GM12878 (cell line): ENCODE results near the gene EIF4H. TPM values are rescaled to one million over a fixed set of nuclear protein-coding genes. Genes with fewer than 3 reads are reported as not detected.
A peak's percentile ranks its signal among the peaks of the same experiment; 100 is the strongest.

Source experiments
- BACH1 ChIP-seq: fragments of 450-650 bp; IDR thresholded peaks from 2 replicates; pipeline ENCODE4 v1.6.1; 2017; ENCODE audit warnings: mild to moderate bottlenecking, borderline replicate concordance
- CBX5 ChIP-seq: sonication (generic); IDR thresholded peaks from 2 replicates; pipeline ENCODE4 v1.6.1; 2016; ENCODE audit warnings: low read depth, moderate library complexity, mild to moderate bottlenecking, inconsistent platforms
- EGR1 ChIP-seq, 2 experiments: IDR thresholded peaks; 1 replicate in 1 of 2; 2 replicates in 1 of 2; pipeline ENCODE4 v1.6.1; 2011 to 2012; ENCODE audit warnings: low read depth in 2 of 2, low read length in 2 of 2, borderline replicate concordance in 1 of 2, mild to moderate bottlenecking in 1 of 2, moderate library complexity in 1 of 2
- EP300 ChIP-seq, 2 experiments: fragments of 150-350 bp in 1 of 2; IDR thresholded peaks; 2 replicates each; pipeline ENCODE4 v1.6.1; 2011 to 2012; ENCODE audit warnings: low read depth in 2 of 2, low read length in 2 of 2, borderline replicate concordance in 1 of 2, improper control_type of control experiment in 1 of 2, inconsistent platforms in 1 of 2; ENCODE audit not compliant: control insufficient read depth in 1 of 2
- FOXM1 ChIP-seq: IDR thresholded peaks from 2 replicates; pipeline ENCODE4 v1.6.1; 2012; ENCODE audit warnings: low read depth, mild to moderate bottlenecking, inconsistent platforms, low read length, moderate library complexity
- IKZF2 ChIP-seq, 2 experiments: fragments of 450-650 bp; IDR thresholded peaks; 2 replicates each; pipeline ENCODE4 v1.6.1; 2017; ENCODE audit warnings: mild to moderate bottlenecking in 2 of 2, moderate library complexity in 2 of 2
- MEF2A ChIP-seq: IDR thresholded peaks from 2 replicates; pipeline ENCODE4 v1.6.1; 2011; ENCODE audit warnings: low read depth, mild to moderate bottlenecking, low read length, moderate library complexity; ENCODE audit not compliant: insufficient read depth
- MTA3 ChIP-seq: IDR thresholded peaks from 2 replicates; pipeline ENCODE4 v1.6.1; 2012; ENCODE audit warnings: low read length, inconsistent platforms, borderline replicate concordance
- NFYA ChIP-seq: IDR thresholded peaks from 2 replicates; pipeline ENCODE4 v1.6.1; 2011; ENCODE audit warnings: low read depth, mild to moderate bottlenecking, low read length, improper control_type of control experiment, borderline replicate concordance
- NFYB ChIP-seq: IDR thresholded peaks from 2 replicates; pipeline ENCODE4 v1.6.1; 2011; ENCODE audit warnings: low read depth, mild to moderate bottlenecking, low read length, improper control_type of control experiment, moderate library complexity; ENCODE audit not compliant: insufficient read depth
- NR2C2 ChIP-seq: IDR thresholded peaks from 2 replicates; pipeline ENCODE4 v1.6.1; 2011; ENCODE audit warnings: borderline replicate concordance, low read depth; ENCODE audit not compliant: control insufficient read depth, insufficient read length
- PAX8 ChIP-seq: fragments of 450-650 bp; IDR thresholded peaks from 2 replicates; pipeline ENCODE4 v1.6.1; 2017; ENCODE audit warnings: mild to moderate bottlenecking, moderate library complexity
- POLR2AphosphoS2 ChIP-seq: IDR thresholded peaks from 2 replicates; pipeline ENCODE4 v1.6.1; 2011; ENCODE audit warnings: low read depth, mild to moderate bottlenecking, low read length, improper control_type of control experiment, moderate library complexity
- POLR2AphosphoS5 ChIP-seq: IDR thresholded peaks from 2 replicates; pipeline ENCODE4 v1.6.1; 2011; ENCODE audit warnings: mild to moderate bottlenecking, low read length, inconsistent platforms
- POU2F2 ChIP-seq: IDR thresholded peaks from 3 replicates; pipeline ENCODE4 v1.6.1; 2011; ENCODE audit warnings: low read depth, mild to moderate bottlenecking, low read length, borderline replicate concordance
- SIX5 ChIP-seq: IDR thresholded peaks from 2 replicates; pipeline ENCODE4 v1.6.1; 2011; ENCODE audit warnings: mild to moderate bottlenecking, low read depth, low read length, moderate library complexity; ENCODE audit not compliant: severe bottlenecking
- SPI1 ChIP-seq: IDR thresholded peaks from 2 replicates; pipeline ENCODE4 v1.6.1; 2011; ENCODE audit warnings: low read depth, mild to moderate bottlenecking, low read length, moderate library complexity, borderline replicate concordance; ENCODE audit not compliant: insufficient read depth
- ZNF24 ChIP-seq: fragments of 450-650 bp; IDR thresholded peaks from 2 replicates; pipeline ENCODE4 v1.6.1; 2017; ENCODE audit warnings: antibody characterized with exemption, mild to moderate bottlenecking
- polyA plus RNA-seq, 11 experiments: library from polyadenylated mRNA; depleted of rRNA in 4 of 11; unstranded in 6 of 11; stranded (reverse) in 5 of 11; fragments of >200 nt; fragmentation: Nextera tagmentation in 4 of 11; fragmentation: Illumina TruSeq in 1 of 11; extraction: Ambion mirVana in 4 of 11; extraction: Trizol in 1 of 11; gene quantifications; 1 replicate in 1 of 11; 2 replicates in 10 of 11; pipeline versions ENCODE4 v1.2.1 to v1.2.3, GENCODE V29; 2011 to 2016; ENCODE audit warnings: inconsistent platforms in 2 of 11, missing spikeins in 2 of 11, low read depth in 1 of 11
- total RNA-seq, 4 experiments: library from RNA; depleted of rRNA in 3 of 4; stranded (reverse); fragments of >200 nt in 3 of 4; fragmentation: Illumina TruSeq in 1 of 4; extraction: Trizol in 1 of 4; gene quantifications; 2 replicates each; pipeline versions ENCODE4 v1.2.1 to v1.2.3, GENCODE V29; 2013 to 2021
- TF ChIP-seq, protein P1 (sequence below): fragments of 450-650 bp; IDR thresholded peaks from 2 replicates; pipeline ENCODE4 v1.6.1; 2016; ENCODE audit warnings: mild to moderate bottlenecking
- TF ChIP-seq, protein P2 (sequence below): IDR thresholded peaks from 2 replicates; pipeline ENCODE4 v1.6.1; 2012; ENCODE audit warnings: low read length, inconsistent platforms
- TF ChIP-seq, protein P3 (sequence below): fragments of 450-650 bp; IDR thresholded peaks from 2 replicates; pipeline ENCODE4 v1.6.1; 2017; ENCODE audit warnings: mild to moderate bottlenecking
- TF ChIP-seq, protein P4 (sequence below): IDR thresholded peaks from 2 replicates; pipeline ENCODE4 v1.6.1; 2012; ENCODE audit warnings: low read depth, low read length, improper control_type of control experiment

The EIF4H gene
- total and polyA plus RNA-seq, 10 of the 15 experiments (the other 5 are each of a cell fraction or from before 2014, with no cell fraction given) = 9.9 to 443 (median 258) TPM

DNA sequence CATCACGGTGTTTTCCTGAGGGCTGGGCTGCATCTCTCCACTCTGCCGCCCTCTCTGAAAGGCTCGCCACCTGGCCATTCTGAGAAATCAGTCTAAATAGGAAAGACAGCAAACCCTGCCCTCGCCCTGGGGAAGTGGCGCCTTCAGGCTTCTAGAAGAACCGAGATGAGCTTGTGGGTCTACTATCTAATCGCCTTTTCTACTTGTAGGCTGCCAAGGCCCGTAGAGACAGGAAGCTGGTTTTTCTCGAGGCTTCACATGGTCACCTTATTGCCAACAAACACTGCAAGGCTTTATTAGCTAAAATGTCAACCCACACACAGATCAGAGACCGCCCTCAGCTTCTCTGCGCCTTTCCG, 57.1 kb downstream of the EIF4H start (continued):
- TF ChIP-seq, protein P1, sequence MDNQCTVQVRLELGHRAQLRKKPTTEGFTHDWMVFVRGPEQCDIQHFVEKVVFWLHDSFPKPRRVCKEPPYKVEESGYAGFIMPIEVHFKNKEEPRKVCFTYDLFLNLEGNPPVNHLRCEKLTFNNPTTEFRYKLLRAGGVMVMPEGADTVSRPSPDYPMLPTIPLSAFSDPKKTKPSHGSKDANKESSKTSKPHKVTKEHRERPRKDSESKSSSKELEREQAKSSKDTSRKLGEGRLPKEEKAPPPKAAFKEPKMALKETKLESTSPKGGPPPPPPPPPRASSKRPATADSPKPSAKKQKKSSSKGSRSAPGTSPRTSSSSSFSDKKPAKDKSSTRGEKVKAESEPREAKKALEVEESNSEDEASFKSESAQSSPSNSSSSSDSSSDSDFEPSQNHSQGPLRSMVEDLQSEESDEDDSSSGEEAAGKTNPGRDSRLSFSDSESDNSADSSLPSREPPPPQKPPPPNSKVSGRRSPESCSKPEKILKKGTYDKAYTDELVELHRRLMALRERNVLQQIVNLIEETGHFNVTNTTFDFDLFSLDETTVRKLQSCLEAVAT = no peak
- TF ChIP-seq SPI1 = peak; percentile 72; the same call in 1 of the 2 replicates
- no peak for TF ChIP-seq PAX8
- no peak for TF ChIP-seq NR2C2
- TF ChIP-seq ZNF24 = no peak
- no peak for TF ChIP-seq FOXM1
- TF ChIP-seq, protein P2, sequence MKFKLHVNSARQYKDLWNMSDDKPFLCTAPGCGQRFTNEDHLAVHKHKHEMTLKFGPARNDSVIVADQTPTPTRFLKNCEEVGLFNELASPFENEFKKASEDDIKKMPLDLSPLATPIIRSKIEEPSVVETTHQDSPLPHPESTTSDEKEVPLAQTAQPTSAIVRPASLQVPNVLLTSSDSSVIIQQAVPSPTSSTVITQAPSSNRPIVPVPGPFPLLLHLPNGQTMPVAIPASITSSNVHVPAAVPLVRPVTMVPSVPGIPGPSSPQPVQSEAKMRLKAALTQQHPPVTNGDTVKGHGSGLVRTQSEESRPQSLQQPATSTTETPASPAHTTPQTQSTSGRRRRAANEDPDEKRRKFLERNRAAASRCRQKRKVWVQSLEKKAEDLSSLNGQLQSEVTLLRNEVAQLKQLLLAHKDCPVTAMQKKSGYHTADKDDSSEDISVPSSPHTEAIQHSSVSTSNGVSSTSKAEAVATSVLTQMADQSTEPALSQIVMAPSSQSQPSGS = no peak
- no peak for TF ChIP-seq MTA3
- peak; percentile 45; the same call in 1 of the 2 replicates for TF ChIP-seq POLR2AphosphoS2
- no peak for TF ChIP-seq BACH1
- TF ChIP-seq MEF2A = no peak
- no peak for TF ChIP-seq POU2F2
- no peak for TF ChIP-seq NFYA
- TF ChIP-seq, protein P3, sequence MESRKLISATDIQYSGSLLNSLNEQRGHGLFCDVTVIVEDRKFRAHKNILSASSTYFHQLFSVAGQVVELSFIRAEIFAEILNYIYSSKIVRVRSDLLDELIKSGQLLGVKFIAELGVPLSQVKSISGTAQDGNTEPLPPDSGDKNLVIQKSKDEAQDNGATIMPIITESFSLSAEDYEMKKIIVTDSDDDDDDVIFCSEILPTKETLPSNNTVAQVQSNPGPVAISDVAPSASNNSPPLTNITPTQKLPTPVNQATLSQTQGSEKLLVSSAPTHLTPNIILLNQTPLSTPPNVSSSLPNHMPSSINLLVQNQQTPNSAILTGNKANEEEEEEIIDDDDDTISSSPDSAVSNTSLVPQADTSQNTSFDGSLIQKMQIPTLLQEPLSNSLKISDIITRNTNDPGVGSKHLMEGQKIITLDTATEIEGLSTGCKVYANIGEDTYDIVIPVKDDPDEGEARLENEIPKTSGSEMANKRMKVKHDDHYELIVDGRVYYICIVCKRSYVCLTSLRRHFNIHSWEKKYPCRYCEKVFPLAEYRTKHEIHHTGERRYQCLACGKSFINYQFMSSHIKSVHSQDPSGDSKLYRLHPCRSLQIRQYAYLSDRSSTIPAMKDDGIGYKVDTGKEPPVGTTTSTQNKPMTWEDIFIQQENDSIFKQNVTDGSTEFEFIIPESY = no peak
- TF ChIP-seq POLR2AphosphoS5 = no peak
- no peak for TF ChIP-seq CBX5
- no peak for TF ChIP-seq NFYB
- no peak for TF ChIP-seq EP300 (IDR thresholded peaks at IDR 0.05; ENCODE audit: borderline replicate concordance in 1 of 2, control insufficient read depth in 1 of 2, low read depth in 2 of 2, low read length in 2 of 2)
- no peak for TF ChIP-seq SIX5
- TF ChIP-seq EGR1 (IDR thresholded peaks at IDR 0.05; ENCODE audit: borderline replicate concordance in 1 of 2, low read depth in 2 of 2, low read length in 2 of 2) = no peak
- TF ChIP-seq, protein P4, sequence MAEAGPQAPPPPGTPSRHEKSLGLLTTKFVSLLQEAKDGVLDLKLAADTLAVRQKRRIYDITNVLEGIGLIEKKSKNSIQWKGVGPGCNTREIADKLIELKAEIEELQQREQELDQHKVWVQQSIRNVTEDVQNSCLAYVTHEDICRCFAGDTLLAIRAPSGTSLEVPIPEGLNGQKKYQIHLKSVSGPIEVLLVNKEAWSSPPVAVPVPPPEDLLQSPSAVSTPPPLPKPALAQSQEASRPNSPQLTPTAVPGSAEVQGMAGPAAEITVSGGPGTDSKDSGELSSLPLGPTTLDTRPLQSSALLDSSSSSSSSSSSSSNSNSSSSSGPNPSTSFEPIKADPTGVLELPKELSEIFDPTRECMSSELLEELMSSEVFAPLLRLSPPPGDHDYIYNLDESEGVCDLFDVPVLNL = no peak
- TF ChIP-seq IKZF2 (IDR thresholded peaks at IDR 0.05) = no peak
